GM21825 (cell line): ENCODE measurements around the gene HOXC12.

Source experiments
- ATAC-seq: cut with Tn5 transposase; IDR thresholded peaks from one replicate; pipeline ENCODE4 v1.9.1; 2021; ENCODE audit warnings: mild to moderate bottlenecking, moderate library complexity; ENCODE audit not compliant: unreplicated experiment

Gene HOXC12

GRCh38 chr12:53982648-53983567, 28.2 kb downstream of the HOXC12 start:
- ATAC-seq, result no peak

DNA sequence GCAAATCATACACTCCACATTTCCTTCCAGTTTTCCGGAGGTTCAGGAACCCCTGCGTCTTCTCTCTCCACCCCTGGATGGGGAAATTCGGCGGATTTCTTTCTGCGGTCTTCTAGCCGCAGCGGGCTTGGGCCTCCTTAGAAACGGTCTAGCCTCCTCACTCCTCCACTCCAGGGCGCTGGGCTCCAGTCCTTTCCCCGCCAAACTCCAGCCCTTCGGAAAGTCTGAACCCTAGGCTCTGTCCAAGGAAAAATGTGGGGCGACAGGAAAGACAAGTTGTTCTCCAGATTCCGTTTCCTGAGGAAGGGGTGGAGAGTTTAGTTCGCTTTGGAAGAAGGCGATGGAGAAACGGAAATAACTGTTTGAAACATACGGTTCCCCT, 28.9 kb downstream of the HOXC12 start:
- no peak for ATAC-seq

- no peak for ATAC-seq
Measured at GRCh38 chr12:53983950-53984572, 29.4 kb downstream of the HOXC12 start.

GRCh38 chr12:53984901-53985691, 30.4 kb downstream of the HOXC12 start, which contains the start of gene HOXC10:
Gene HOXC10 (plus strand): TSS chr12:53985146. CDS start chr12:53985260, 114 bp downstream.
- no peak for ATAC-seq

DNA sequence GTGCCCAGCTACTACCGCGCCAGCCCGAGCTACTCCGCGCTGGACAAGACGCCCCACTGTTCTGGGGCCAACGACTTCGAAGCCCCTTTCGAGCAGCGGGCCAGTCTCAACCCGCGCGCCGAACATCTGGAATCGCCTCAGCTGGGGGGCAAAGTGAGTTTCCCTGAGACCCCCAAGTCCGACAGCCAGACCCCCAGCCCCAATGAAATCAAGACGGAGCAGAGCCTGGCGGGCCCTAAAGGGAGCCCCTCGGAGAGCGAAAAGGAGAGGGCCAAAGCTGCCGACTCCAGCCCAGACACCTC, 30.9 kb downstream of the HOXC12 start:
- ATAC-seq, result no peak

DNA sequence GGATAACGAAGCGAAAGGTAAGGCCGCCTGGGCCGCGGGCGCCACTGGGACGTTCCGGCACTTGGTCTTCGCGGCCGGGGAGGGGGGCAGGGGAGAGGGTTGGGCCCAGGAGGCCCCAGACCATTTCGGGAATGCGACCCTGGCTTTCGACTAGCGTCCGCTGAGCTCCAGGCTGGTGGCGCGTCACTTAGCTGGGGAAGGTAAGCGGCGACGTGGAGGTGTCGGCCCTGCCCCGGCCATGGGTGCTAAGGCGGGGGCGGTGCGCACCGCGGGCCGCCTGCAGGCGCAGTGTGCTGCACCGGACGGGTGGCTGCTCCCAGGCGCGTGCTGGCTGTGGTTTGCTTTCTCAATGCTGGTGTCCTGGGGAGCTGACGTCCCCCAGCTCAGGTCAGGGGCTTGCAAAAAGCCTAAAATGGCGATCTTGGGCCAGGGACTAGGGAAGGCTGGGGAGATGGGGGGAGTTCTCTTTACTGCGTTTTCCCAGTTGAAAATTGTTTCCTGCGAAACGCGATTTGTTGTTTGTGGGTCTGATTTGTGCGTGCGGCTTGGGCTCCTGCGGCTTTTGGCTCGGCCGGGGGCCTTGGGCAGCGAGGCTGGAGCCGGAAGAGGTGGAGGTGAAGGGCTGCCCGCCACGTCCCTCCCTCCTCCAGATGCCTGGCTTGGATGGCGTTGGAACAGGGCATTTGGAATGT, 31.4 kb downstream of the HOXC12 start:
- ATAC-seq, result no peak

DNA sequence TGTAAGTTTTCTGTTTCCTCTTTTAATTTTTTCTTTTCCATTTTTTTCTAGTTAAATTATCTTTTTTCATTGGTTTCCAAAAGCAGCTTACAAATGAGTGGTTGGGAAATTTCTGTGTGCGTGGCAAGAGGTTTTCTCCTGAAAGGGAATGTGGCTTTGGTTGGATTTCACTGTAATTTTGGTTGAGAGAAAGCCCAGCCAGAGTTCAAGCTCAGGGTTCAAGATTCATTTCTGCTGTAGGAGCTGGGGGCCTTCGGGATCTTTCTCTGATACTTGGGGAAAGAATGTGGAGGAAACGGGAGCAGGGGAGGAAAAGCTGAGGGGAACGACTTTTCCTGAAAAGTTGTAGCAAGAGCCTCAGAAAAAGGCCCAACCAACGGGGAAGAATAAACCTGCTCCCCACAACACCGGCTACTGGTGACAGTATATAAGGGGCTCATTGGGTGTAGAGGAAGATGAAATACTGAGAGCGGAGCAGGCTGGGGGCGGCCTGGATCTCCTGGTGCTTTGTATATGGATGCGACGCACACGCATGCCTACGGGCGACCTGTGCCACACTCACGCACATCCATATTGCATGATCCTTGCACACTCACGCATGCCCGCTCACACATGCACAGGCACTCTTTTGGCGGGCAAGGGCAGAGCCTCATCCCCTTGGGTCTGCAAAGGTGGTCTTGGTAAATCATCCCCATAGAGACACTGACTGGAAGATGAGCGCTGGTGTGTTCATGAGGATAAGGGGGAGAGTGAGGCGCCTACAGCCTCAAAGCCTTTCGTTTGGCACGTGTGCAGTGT, 32.2 kb downstream of the HOXC12 start:
- no peak for ATAC-seq

GRCh38 chr12:53987787-53988230, 33.1 kb downstream of the HOXC12 start:
- no peak for ATAC-seq

DNA sequence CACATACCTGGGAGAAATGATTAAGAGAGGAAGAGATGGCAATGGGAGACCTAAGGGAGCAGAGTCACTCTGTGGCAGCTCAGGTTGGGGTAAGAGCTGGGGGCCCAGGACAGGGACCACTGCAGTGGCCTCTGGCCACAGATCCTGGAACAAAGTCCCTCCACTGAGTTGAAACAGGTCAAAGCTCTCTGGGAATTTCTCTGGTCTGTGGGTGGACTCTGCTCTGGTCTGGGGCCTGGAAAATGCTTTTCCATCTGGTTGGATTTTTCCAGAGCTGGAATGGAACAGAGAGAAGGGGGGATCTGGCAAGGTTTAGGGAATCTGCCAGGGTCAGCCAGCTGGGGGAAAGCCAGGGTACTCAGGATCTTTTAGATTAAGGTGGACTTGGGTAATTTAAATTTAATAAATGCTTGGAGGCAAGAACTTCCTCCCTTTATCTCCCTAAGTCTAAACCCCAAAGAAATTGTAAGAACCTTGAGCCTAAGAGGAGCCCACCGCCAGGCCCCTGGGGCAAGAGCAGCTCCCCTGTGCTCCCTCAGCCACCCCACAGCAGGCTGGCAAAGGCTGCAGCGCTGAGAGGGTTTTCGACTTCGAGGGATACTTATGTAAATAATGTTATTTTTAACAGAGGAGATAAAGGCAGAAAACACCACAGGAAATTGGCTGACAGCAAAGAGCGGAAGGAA, 34.0 kb downstream of the HOXC12 start:
- no peak for ATAC-seq

- ATAC-seq, result no peak
Measured at GRCh38 chr12:53989227-53990113, 34.8 kb downstream of the HOXC12 start.

GRCh38 chr12:53990311-53991076, 35.8 kb downstream of the HOXC12 start:
- no peak for ATAC-seq

- ATAC-seq, result no peak
Measured at GRCh38 chr12:53991077-53991460, 36.4 kb downstream of the HOXC12 start.

DNA sequence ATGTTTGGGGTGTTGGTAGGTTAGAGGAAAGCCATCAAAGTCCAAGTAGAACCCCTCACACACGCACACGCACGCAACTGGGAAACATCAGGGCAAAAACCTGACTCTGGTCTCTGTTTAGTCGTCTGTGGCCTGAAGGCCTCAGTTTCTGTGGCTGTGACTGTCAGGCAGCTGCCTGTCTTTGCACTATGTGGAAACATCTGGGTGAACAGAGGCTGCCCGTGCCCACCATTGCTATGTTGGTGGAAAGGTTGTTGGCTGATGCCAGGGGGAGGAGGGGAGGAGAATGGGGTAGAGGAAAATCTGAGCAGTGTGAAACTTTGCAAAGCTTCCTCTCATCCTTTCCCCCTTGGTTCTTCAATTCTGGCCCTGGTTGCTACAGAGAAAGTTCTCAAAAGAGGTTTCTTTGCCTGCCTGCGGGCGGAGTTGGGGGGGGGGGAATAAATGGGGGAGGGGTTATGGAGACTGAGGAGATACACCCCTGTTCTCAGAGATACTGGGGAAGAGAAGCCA, 37.7 kb downstream of the HOXC12 start:
- ATAC-seq, result no peak

DNA sequence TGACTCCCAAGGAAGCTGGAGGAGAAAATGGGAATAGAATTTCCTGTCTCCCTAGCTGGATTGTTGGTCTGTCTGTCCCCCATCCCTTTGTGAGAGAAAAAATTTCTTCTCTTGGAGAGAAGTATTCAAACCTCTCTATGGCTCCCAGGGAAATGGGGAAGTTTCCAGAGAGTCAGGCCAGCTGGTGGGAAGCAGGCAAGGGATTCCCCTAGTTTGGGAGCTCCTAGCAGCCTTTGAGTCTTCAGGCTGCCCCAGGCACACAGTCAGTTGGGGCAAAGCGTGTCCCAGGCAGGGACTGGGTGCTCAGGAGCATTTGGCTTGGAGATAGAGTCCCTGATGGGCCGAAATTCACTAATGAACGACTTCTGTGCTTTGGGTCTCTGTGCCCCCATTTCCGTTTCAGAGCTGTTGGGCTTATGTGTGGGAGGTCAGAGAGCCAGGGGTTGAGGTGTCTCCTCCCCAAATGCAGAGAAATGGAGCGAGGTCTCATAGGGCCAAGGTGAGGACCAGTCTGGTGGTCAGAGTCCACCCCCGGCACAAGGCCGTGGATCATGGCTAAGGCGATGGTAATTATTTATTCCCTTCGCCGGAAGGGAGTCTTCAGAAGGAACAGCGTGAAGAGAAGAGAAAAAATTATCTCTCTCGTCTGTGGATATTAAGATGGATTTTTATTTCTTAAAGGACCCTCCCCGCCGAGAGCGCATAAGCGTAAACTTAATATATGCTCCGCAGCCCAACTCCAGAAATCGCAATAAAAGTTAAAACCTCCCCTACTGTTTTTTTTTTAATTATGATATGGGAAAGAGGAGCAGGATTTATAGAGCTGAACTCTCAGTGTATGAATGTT, 38.7 kb downstream of the HOXC12 start:
- ATAC-seq, result no peak

DNA sequence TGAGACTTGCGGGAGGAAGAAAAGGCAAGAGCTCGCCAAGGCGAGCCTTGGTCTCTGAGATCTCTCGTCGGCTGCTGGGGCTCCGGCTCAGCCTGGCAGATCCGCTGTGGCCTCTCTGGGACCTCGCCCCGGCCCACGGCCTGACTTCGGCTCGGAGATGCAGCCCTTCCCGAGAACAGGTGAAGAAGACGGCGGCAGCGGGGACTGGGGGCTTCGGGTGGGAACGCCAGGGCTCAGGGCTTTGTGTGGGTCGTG, 39.2 kb downstream of the HOXC12 start:
- no peak for ATAC-seq

DNA sequence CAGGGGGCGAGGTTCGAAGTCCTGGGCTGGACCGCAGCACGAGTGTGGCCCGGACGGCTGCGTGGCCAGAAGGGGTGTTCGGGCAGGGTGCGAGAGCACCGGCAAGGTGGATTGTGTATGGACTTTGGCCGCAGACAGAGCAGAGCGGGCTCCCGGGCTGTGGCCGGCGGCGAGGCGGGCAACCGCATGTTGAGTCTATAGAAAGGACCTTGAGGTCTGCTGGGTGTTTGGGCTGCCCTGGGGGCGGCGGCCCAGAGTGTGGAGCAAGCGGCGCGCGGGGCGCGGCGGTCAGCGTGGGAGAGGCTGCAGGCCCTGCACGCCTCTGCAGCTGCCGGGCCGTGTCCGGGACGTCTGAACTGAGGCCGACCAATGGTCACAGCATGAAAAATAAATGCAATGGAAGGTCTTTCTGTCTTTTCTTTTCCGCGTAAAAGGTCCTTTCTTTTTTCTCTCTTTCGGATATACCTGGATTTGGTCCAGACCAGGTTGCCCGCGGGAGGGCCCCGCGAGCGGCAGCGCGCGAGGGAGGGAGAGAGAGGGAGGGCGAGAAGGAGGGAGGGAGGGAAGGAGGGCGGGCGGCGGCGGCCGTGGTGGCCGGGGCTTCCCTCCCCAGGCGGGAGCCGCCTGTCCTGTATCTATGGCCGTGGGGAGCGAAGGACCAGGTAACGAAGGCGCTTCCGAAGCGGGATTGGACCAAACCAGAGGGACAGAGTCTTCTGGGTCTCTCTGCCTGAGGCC, 39.7 kb downstream of the HOXC12 start:
- ATAC-seq, result no peak
